ENCODE results near the gene TINAG. TPM values are rescaled to one million over a fixed set of nuclear protein-coding genes. Genes with fewer than 3 reads are reported as not detected.

Gene TINAG
- total and polyA plus RNA-seq, 2 donors (not counting 1 experiment from before 2014, with no cell fraction given), result not detected

DNA sequence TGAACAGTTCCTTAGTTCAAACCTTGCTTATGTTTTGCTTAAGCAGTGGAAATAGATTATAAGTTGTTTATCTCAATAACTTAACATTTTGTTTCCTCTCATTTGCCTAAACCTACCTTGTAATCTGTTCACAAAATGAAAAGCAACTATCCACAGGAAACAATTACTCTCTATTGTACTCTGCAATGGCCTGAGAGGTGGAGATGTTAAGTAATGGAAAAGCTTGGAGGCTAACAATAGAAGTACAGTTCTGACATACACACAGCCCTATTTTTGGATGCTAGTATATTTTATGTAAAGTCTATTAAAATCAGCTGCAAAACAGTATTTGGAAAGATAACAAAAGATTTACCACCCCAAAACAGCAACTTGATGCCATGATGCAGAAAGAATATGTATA, 82.1 kb downstream of the TINAG start:
- H3K9me3 ChIP-seq (ENCODE audit: control insufficient read depth, insufficient read depth, low read depth, low read length), result no peaks in the 10 kb centered on the region
- TF ChIP-seq, protein P1, sequence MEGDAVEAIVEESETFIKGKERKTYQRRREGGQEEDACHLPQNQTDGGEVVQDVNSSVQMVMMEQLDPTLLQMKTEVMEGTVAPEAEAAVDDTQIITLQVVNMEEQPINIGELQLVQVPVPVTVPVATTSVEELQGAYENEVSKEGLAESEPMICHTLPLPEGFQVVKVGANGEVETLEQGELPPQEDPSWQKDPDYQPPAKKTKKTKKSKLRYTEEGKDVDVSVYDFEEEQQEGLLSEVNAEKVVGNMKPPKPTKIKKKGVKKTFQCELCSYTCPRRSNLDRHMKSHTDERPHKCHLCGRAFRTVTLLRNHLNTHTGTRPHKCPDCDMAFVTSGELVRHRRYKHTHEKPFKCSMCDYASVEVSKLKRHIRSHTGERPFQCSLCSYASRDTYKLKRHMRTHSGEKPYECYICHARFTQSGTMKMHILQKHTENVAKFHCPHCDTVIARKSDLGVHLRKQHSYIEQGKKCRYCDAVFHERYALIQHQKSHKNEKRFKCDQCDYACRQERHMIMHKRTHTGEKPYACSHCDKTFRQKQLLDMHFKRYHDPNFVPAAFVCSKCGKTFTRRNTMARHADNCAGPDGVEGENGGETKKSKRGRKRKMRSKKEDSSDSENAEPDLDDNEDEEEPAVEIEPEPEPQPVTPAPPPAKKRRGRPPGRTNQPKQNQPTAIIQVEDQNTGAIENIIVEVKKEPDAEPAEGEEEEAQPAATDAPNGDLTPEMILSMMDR (conservative IDR thresholded peaks at IDR 0.05 in 1 of 2, IDR thresholded peaks at IDR 0.05 in 1 of 2; ENCODE audit: low read depth in 1 of 2, low read length in 2 of 2), result no peak
- no peak for TF ChIP-seq EZH2 (IDR thresholded peaks at IDR 0.05; ENCODE audit: low read length, missing control alignments)
- H2AFZ ChIP-seq (ENCODE audit: low read length), result no peak overlapping the region
- no peaks in the 10 kb centered on the region for H3K4me1 ChIP-seq (ENCODE audit: control insufficient read depth, extremely low read depth, insufficient read depth, low read length)
- H3K79me2 ChIP-seq (ENCODE audit: control insufficient read depth, insufficient read depth, low read length), result no peaks in the 10 kb centered on the region
- no peak overlapping the region for H3K27ac ChIP-seq (ENCODE audit: insufficient read depth, low read length)
- H3K9ac ChIP-seq (ENCODE audit: insufficient read depth, low read length), result no peak overlapping the region
- no peaks in the 10 kb centered on the region for H3K36me3 ChIP-seq (ENCODE audit: control insufficient read depth, insufficient read depth, low read length)
- no peak overlapping the region for H3K4me2 ChIP-seq (ENCODE audit: extremely low read depth, insufficient read depth, low read length)
- DNase-seq (ENCODE audit: low read depth in 2 of 2), result no peak
- H3K4me3 ChIP-seq (replicated peaks in 1 of 4; ENCODE audit: control extremely low read depth in 1 of 4, insufficient read depth in 1 of 4, low read depth in 3 of 4, low read length in 4 of 4), result no peak overlapping the region
- H3K27me3 ChIP-seq (ENCODE audit: control insufficient read depth, insufficient read depth, low read length), result no peaks in the 10 kb centered on the region
- no peaks in the 10 kb centered on the region for H4K20me1 ChIP-seq (ENCODE audit: control insufficient read depth, extremely low read depth, insufficient read depth, low read length)

DNA sequence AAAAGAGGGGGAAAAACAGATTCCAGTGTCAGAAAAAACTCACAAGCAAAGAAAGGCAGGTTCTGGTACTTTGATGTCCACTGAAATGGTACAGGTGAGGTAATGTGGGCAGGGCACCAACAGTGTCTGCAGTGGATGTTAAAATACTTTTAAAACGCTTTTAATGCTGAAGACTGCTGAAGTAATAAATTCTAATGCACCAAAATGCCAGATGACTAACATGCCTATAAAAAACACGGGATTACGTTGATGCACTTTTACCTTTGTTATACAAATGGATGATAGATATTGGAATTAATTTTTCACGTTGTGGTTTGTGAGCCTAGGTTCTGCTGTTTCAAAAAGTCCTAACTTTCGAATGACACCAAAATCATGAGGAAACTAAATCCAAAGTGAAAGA, 83.3 kb downstream of the TINAG start:
- Histone ChIP-seq H3K4me2 (ENCODE audit: extremely low read depth, insufficient read depth, low read length) (no peak overlapping the region), H4K20me1 (ENCODE audit: control insufficient read depth, extremely low read depth, insufficient read depth, low read length) (no peaks in the 10 kb centered on the region), H3K4me3 (replicated peaks in 1 of 4; ENCODE audit: control extremely low read depth in 1 of 4, insufficient read depth in 1 of 4, low read depth in 3 of 4, low read length in 4 of 4) (no peak overlapping the region), H2AFZ (ENCODE audit: low read length) (no peak overlapping the region), H3K9me3 (ENCODE audit: control insufficient read depth, insufficient read depth, low read depth, low read length) (no peaks in the 10 kb centered on the region), H3K27me3 (ENCODE audit: control insufficient read depth, insufficient read depth, low read length) (no peaks in the 10 kb centered on the region), H3K4me1 (ENCODE audit: control insufficient read depth, extremely low read depth, insufficient read depth, low read length) (no peaks in the 10 kb centered on the region), H3K9ac (ENCODE audit: insufficient read depth, low read length) (no peak overlapping the region), H3K27ac (ENCODE audit: insufficient read depth, low read length) (no peak overlapping the region), H3K36me3 (ENCODE audit: control insufficient read depth, insufficient read depth, low read length) (no peaks in the 10 kb centered on the region), H3K79me2 (ENCODE audit: control insufficient read depth, insufficient read depth, low read length) (no peaks in the 10 kb centered on the region)
- TF ChIP-seq, protein P1 (conservative IDR thresholded peaks at IDR 0.05 in 1 of 2, IDR thresholded peaks at IDR 0.05 in 1 of 2; ENCODE audit: low read depth in 1 of 2, low read length in 2 of 2), result no peak
- no peak for TF ChIP-seq EZH2 (IDR thresholded peaks at IDR 0.05; ENCODE audit: low read length, missing control alignments)
- DNase-seq (ENCODE audit: low read depth in 2 of 2), result no peak

DNA sequence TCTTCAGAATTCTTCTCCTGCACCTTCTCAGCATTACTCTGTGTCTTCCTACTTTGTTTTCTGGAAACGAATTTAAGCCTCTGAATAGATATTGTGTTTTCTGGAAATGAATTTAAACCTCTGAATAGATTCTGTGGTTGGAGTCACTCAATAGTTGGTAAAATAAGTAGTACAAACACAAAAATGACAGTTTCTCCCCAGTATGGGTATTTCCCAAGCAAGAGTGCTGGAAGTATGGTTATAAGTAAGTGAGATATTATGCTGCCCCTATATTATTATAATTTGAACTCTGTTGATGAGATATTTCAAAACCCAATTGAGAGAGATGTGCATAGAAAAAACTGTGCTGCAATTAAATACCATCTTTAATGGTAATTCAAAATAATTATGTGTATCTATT, 94.9 kb downstream of the TINAG start:
- Histone ChIP-seq H3K36me3 (ENCODE audit: control insufficient read depth, insufficient read depth, low read length) (no peaks in the 10 kb centered on the region), H3K9me3 (ENCODE audit: control insufficient read depth, insufficient read depth, low read depth, low read length) (no peaks in the 10 kb centered on the region), H4K20me1 (ENCODE audit: control insufficient read depth, extremely low read depth, insufficient read depth, low read length) (no peaks in the 10 kb centered on the region), H3K27ac (ENCODE audit: insufficient read depth, low read length) (no peak overlapping the region), H3K4me1 (ENCODE audit: control insufficient read depth, extremely low read depth, insufficient read depth, low read length) (no peaks in the 10 kb centered on the region), H3K4me3 (replicated peaks in 1 of 4; ENCODE audit: control extremely low read depth in 1 of 4, insufficient read depth in 1 of 4, low read depth in 3 of 4, low read length in 4 of 4) (no peak overlapping the region), H3K4me2 (ENCODE audit: extremely low read depth, insufficient read depth, low read length) (no peak overlapping the region), H3K27me3 (ENCODE audit: control insufficient read depth, insufficient read depth, low read length) (no peaks in the 10 kb centered on the region), H3K9ac (ENCODE audit: insufficient read depth, low read length) (no peak overlapping the region), H2AFZ (ENCODE audit: low read length) (no peak overlapping the region), H3K79me2 (ENCODE audit: control insufficient read depth, insufficient read depth, low read length) (no peaks in the 10 kb centered on the region)
- no peak for DNase-seq (ENCODE audit: low read depth in 2 of 2)
- TF ChIP-seq, protein P1 (conservative IDR thresholded peaks at IDR 0.05 in 1 of 2, IDR thresholded peaks at IDR 0.05 in 1 of 2; ENCODE audit: low read depth in 1 of 2, low read length in 2 of 2), result no peak
- TF ChIP-seq EZH2 (IDR thresholded peaks at IDR 0.05; ENCODE audit: low read length, missing control alignments), result no peak
